ENCODE data around the gene CLCN4. TPM values are rescaled to one million over a fixed set of nuclear protein-coding genes. Genes with fewer than 3 reads are reported as not detected.

The CLCN4 gene
- total and polyA plus RNA-seq, 10 donors, result 0.63 to 10.9 (median 5.0) TPM

DNA sequence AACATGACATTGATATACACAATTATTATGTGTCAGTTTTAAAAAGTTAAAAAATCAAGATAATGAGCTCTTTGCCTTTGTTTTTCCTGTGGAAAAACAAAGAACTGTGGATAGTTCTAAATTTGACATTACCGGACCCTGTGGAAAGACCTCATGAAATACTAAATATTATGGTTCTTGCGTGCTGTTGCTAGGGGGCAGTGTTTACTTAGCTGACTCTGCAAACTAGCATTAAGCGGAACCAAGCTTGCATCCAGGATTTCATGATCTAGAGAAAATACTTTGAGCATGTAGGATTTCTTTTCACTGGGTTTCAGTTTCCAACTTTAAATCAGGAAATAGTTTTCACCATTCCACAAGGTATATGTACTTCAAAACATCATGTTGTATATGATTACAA is 33.6 kb downstream of the CLCN4 start:
- Histone ChIP-seq H3K4me3 (no peak overlapping the region), H3K27ac (no peak overlapping the region), H3K4me1 (peaks cover 0 to 12% (median 5%) of the 10 kb centered on the region in 6 donors), H3K27me3 (replicated peaks in 1 of 7) (no peaks in the 10 kb centered on the region), H3K36me3 (no peaks in the 10 kb centered on the region), H3K9me3 (no peaks in the 10 kb centered on the region)
- TF ChIP-seq POLR2A (IDR thresholded peaks at IDR 0.05), result no peak
- TF ChIP-seq, protein P1, sequence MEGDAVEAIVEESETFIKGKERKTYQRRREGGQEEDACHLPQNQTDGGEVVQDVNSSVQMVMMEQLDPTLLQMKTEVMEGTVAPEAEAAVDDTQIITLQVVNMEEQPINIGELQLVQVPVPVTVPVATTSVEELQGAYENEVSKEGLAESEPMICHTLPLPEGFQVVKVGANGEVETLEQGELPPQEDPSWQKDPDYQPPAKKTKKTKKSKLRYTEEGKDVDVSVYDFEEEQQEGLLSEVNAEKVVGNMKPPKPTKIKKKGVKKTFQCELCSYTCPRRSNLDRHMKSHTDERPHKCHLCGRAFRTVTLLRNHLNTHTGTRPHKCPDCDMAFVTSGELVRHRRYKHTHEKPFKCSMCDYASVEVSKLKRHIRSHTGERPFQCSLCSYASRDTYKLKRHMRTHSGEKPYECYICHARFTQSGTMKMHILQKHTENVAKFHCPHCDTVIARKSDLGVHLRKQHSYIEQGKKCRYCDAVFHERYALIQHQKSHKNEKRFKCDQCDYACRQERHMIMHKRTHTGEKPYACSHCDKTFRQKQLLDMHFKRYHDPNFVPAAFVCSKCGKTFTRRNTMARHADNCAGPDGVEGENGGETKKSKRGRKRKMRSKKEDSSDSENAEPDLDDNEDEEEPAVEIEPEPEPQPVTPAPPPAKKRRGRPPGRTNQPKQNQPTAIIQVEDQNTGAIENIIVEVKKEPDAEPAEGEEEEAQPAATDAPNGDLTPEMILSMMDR (IDR thresholded peaks at IDR 0.05 in 8 of 11, conservative IDR thresholded peaks at IDR 0.05 in 3 of 11), result peak in 10 of 11 experiments; percentile 13 to 49 (median 40)
- TF ChIP-seq POLR2AphosphoS5 (IDR thresholded peaks at IDR 0.05), result no peak
- intact Hi-C loops (cut with DNase I; ENCODE audit: low total_unique reads), result loop anchor here (5.0 kb wide), 1 partner anchor 947 kb away; no protein-coding TSS in a partner anchor
- DNase-seq, result no peak
- 8 to 16% (median 8%) methylated on average over 3 of the region's 3 CpGs for WGBS, 5 donors

DNA sequence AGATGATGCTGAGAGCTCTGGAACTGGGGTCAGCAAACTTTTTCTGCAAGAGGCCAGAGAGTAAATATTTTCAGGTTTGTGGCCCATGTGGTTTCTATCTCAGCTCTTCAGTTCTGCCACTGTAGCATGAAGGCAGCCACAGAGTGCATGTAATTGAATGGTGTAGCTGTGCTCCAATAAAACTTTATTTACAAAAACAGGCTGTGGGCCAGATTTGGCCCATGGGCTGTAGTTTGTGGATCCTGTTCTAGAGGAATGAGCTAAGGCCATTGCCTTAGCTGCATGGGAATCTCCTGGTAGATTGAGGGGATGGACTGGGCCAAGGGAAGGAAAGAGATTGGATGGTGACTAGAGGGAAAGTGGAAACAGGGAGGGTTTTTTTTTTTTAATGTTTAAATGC is 36.8 kb downstream of the CLCN4 start:
- intact Hi-C loops (cut with DNase I; ENCODE audit: low total_unique reads), result loop anchor here (5.0 kb wide), 1 partner anchor 944 kb away; no protein-coding TSS in a partner anchor
- Histone ChIP-seq H3K9me3 (no peaks in the 10 kb centered on the region), H3K27ac (no peak overlapping the region), H3K36me3 (no peaks in the 10 kb centered on the region), H3K27me3 (replicated peaks in 1 of 7) (no peaks in the 10 kb centered on the region), H3K4me3 (no peak overlapping the region), H3K4me1 (peaks cover 0 to 16% (median 5%) of the 10 kb centered on the region in 6 donors)
- TF ChIP-seq POLR2A (IDR thresholded peaks at IDR 0.05) (no peak), POLR2AphosphoS5 (IDR thresholded peaks at IDR 0.05) (no peak)
- TF ChIP-seq, protein P1 (IDR thresholded peaks at IDR 0.05 in 8 of 11, conservative IDR thresholded peaks at IDR 0.05 in 3 of 11), result no peak
- DNase-seq, result no peak

DNA sequence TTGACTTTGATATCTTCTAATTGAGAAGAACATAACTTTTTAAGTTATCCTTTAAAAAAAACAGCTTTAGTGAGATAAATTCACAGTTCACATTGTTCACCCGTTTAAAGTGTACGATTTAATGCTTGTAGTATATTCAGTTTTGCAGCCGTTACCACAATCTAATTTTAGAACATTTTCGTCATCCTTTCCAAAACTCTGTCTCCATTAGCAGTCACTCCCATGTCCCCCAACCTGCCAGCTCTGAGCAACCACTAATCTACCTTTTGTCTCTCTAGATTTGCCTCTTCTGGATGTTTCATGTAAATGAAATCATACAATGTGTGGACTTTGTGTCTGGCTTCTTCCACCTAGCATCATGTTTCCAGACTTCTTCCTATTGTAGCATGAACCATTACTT is 38.6 kb downstream of the CLCN4 start:
- H3K9me3 ChIP-seq, result no peaks in the 10 kb centered on the region
- no peaks in the 10 kb centered on the region for H3K36me3 ChIP-seq
- no peak overlapping the region for H3K4me3 ChIP-seq
- WGBS, 5 donors, result 69 to 81% (median 76%) methylated on average over 4 of the region's 4 CpGs
- no peaks in the 10 kb centered on the region for H3K27me3 ChIP-seq (replicated peaks in 1 of 7)
- peaks cover 0 to 18% (median 2%) of the 10 kb centered on the region in 6 donors for H3K4me1 ChIP-seq
- intact Hi-C loops (cut with DNase I; ENCODE audit: low total_unique reads), result no loop called here
- no peak for DNase-seq
- TF ChIP-seq, protein P1 (IDR thresholded peaks at IDR 0.05 in 8 of 11, conservative IDR thresholded peaks at IDR 0.05 in 3 of 11), result no peak
- no peak for TF ChIP-seq POLR2A (IDR thresholded peaks at IDR 0.05)
- H3K27ac ChIP-seq, result no peak overlapping the region

DNA sequence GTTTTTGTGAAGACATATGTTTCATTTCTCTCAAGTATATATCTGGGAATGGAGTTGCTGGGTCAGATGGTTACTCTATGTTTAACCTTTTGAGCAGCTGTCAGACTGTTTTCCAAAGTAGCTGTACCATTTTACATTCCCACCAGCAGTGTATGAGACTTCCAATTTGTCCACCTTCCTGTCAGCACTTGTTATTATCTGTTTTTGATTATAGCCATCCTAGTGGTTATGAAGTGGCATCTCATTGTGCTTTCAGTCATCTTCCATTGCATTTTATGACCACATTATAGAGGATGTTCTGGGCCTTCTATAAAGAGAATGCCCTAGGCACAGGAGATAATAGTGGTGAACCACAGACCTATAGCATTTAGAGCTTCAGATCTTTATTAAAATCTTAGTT is 39.2 kb downstream of the CLCN4 start:
- intact Hi-C loops (cut with DNase I; ENCODE audit: low total_unique reads), result no loop called here

More for the DNA sequence above, 39.2 kb downstream of the CLCN4 start:
- H3K4me1 ChIP-seq, result peaks cover 0 to 16% (median 2%) of the 10 kb centered on the region in 6 donors
- H3K4me3 ChIP-seq, result no peak overlapping the region
- TF ChIP-seq, protein P1 (IDR thresholded peaks at IDR 0.05 in 8 of 11, conservative IDR thresholded peaks at IDR 0.05 in 3 of 11), result no peak
- TF ChIP-seq POLR2AphosphoS5 (IDR thresholded peaks at IDR 0.05) (no peak), POLR2A (IDR thresholded peaks at IDR 0.05) (no peak)
- DNase-seq, result no peak
- no peak overlapping the region for H3K27ac ChIP-seq
- H3K27me3 ChIP-seq (replicated peaks in 1 of 7), result no peaks in the 10 kb centered on the region
- H3K36me3 ChIP-seq, result no peaks in the 10 kb centered on the region
- H3K9me3 ChIP-seq, result no peaks in the 10 kb centered on the region
